Keratinocyte (primary cell): ENCODE results near the gene TM7SF3. TPM values are rescaled to one million over a fixed set of nuclear protein-coding genes. Genes with fewer than 3 reads are reported as not detected.

ENCODE experiments used
- DNase-seq: peaks from one replicate; pipeline ENCODE4 v3.0.0-alpha.2; 2011; ENCODE audit warnings: low read depth, missing footprints, low spot score
- FAIRE-seq: peaks from 2 replicates; lab custom pipeline; 2011; peaks lifted over from hg19 to GRCh38; lab: Jason Lieb, UNC
- H2AFZ ChIP-seq: 2 replicates; pipeline ENCODE4 v1.6.0; 2012; ENCODE audit warnings: low read length, control low read depth, inconsistent platforms; ENCODE audit not compliant: control insufficient read depth
- H3K27ac ChIP-seq: 2 replicates; pipeline ENCODE4 v1.5.1; 2011; ENCODE audit warnings: low read length; ENCODE audit not compliant: control insufficient read depth, insufficient read depth
- H3K27me3 ChIP-seq: 3 replicates; pipeline ENCODE4 v1.6.0; 2011; ENCODE audit warnings: low read length; ENCODE audit not compliant: control insufficient read depth, insufficient read depth; ENCODE audit errors: extremely low read depth
- H3K36me3 ChIP-seq, 2 experiments: 2 replicates in 1 of 2; 3 replicates in 1 of 2; pipeline ENCODE4 v1.5.1; 2011; ENCODE audit warnings: low read length in 2 of 2, mild to moderate bottlenecking in 1 of 2; ENCODE audit not compliant: control insufficient read depth in 2 of 2, insufficient read depth in 2 of 2; ENCODE audit errors: extremely low read depth in 1 of 2
- H3K4me1 ChIP-seq: 3 replicates; pipeline ENCODE4 v1.5.1; 2011; ENCODE audit warnings: low read length; ENCODE audit not compliant: control insufficient read depth, insufficient read depth; ENCODE audit errors: extremely low read depth
- H3K4me2 ChIP-seq: 3 replicates; pipeline ENCODE4 v1.6.0; 2011; ENCODE audit warnings: low read depth, low read length; ENCODE audit not compliant: control insufficient read depth, insufficient read depth; ENCODE audit errors: extremely low read depth
- H3K4me3 ChIP-seq, 3 experiments: fragments of 200-600 bp in 1 of 3; sonication (generic) in 1 of 3; 2 replicates in 2 of 3; 3 replicates in 1 of 3; pipeline ENCODE4 v1.5.1; 2011 to 2016; ENCODE audit warnings: low read length in 3 of 3, mild to moderate bottlenecking in 3 of 3, control low read depth in 2 of 3, inconsistent platforms in 1 of 3, low read depth in 1 of 3, mixed read lengths in 1 of 3, mixed run types in 1 of 3, moderate library complexity in 1 of 3; ENCODE audit not compliant: control insufficient read depth in 2 of 3, insufficient read depth in 2 of 3; ENCODE audit errors: extremely low read depth in 1 of 3
- H3K79me2 ChIP-seq: 2 replicates; pipeline ENCODE4 v1.6.0; 2012; ENCODE audit warnings: low read length; ENCODE audit not compliant: control insufficient read depth, insufficient read depth
- H3K9ac ChIP-seq: 3 replicates; pipeline ENCODE4 v1.6.0; 2011; ENCODE audit warnings: low read length; ENCODE audit not compliant: control insufficient read depth, insufficient read depth; ENCODE audit errors: extremely low read depth
- H3K9me1 ChIP-seq: 3 replicates; pipeline ENCODE4 v1.6.0; 2011; ENCODE audit warnings: low read length; ENCODE audit not compliant: control insufficient read depth, insufficient read depth; ENCODE audit errors: extremely low read depth
- H3K9me3 ChIP-seq: 2 replicates; pipeline ENCODE4 v1.5.1; 2012; ENCODE audit warnings: low read depth, low read length; ENCODE audit not compliant: control insufficient read depth
- H4K20me1 ChIP-seq: 3 replicates; pipeline ENCODE4 v1.6.0; 2011; ENCODE audit warnings: low read length; ENCODE audit not compliant: control insufficient read depth, insufficient read depth; ENCODE audit errors: extremely low read depth
- CTCF ChIP-seq, 3 experiments: IDR thresholded peaks in 1 of 3; conservative IDR thresholded peaks in 1 of 3; optimal IDR thresholded peaks in 1 of 3; 2 replicates in 2 of 3; 3 replicates in 1 of 3; pipeline versions ENCODE3 to v1.5.1; 2011; ENCODE audit warnings: low read length in 3 of 3, mild to moderate bottlenecking in 3 of 3, moderate library complexity in 2 of 3, control low read depth in 1 of 3, inconsistent platforms in 1 of 3; ENCODE audit not compliant: insufficient read depth in 2 of 3; ENCODE audit errors: extremely low read depth in 1 of 3
- EZH2 ChIP-seq: IDR thresholded peaks from one replicate; pipeline ENCODE4 v1.6.1; 2012; ENCODE audit warnings: inconsistent platforms, mild to moderate bottlenecking, low read length, moderate library complexity
- dilution Hi-C: fragments of 300-500 bp; cut with MboI; formaldehyde crosslinking; loops from one replicate; pipeline ENCODE4 v1.7.0; 2020; ENCODE audit warnings: low sequenced_read_pairs; ENCODE audit not compliant: extremely low pct_ligation_motif_present
- polyA plus RNA-seq, 5 experiments: library from polyadenylated mRNA; depleted of rRNA in 3 of 5; stranded (reverse) in 3 of 5; stranded (forward) in 1 of 5; unstranded in 1 of 5; fragments of >200 nt; gene quantifications; 1 replicate in 1 of 5; 2 replicates in 3 of 5; 3 replicates in 1 of 5; pipeline versions ENCODE4 v1.2.1 to v1.2.3, GENCODE V29; 2011 to 2012; ENCODE audit warnings: missing spikeins in 2 of 5, low read depth in 1 of 5, low replicate concordance in 1 of 5

TM7SF3 gene
- polyA plus RNA-seq, 1 donor (not counting 4 experiments of a cell fraction or from before 2014, with no cell fraction given), result 407 TPM

GRCh38 chr12:26929590-26929989, 84.6 kb downstream of the TM7SF3 start:
- H3K4me2 ChIP-seq, result no peak overlapping the region
- peaks cover 2% of the 10 kb centered on the region for H3K79me2 ChIP-seq
- H3K36me3 ChIP-seq, result peaks cover 4 to 19% of the 10 kb centered on the region in 2 experiments
- H3K27ac ChIP-seq, result no peak overlapping the region
- TF ChIP-seq EZH2, result no peak
- dilution Hi-C loops, result no loop called here
- DNase-seq (no peak), FAIRE-seq (no peak)
- H3K4me3 ChIP-seq, result no peak overlapping the region
- H4K20me1 ChIP-seq, result no peaks in the 10 kb centered on the region
- no peaks in the 10 kb centered on the region for H3K9me1 ChIP-seq
- H3K9ac ChIP-seq, result no peak overlapping the region
- H3K4me1 ChIP-seq, result no peaks in the 10 kb centered on the region
- H2AFZ ChIP-seq, result no peak overlapping the region
- no peaks in the 10 kb centered on the region for H3K27me3 ChIP-seq
- H3K9me3 ChIP-seq, result no peaks in the 10 kb centered on the region

GRCh38 chr12:26928661-26929060, 85.5 kb downstream of the TM7SF3 start:
- Histone ChIP-seq H3K79me2 (no peaks in the 10 kb centered on the region), H3K27me3 (no peaks in the 10 kb centered on the region), H3K4me3 (no peak overlapping the region), H3K9me3 (no peaks in the 10 kb centered on the region), H3K4me1 (no peaks in the 10 kb centered on the region), H3K9ac (no peak overlapping the region), H4K20me1 (no peaks in the 10 kb centered on the region), H3K27ac (no peak overlapping the region), H2AFZ (no peak overlapping the region), H3K9me1 (no peaks in the 10 kb centered on the region), H3K4me2 (no peak overlapping the region), H3K36me3 (peaks cover 6 to 23% of the 10 kb centered on the region in 2 experiments)
- TF ChIP-seq EZH2, result no peak
- no peak for TF ChIP-seq CTCF (optimal IDR thresholded peaks at IDR 0.05 in 1 of 3, IDR thresholded peaks at IDR 0.05 in 1 of 3, conservative IDR thresholded peaks at IDR 0.05 in 1 of 3; ENCODE audit: extremely low read depth in 1 of 3, insufficient read depth in 2 of 3, low read length in 3 of 3)
- DNase-seq (no peak), FAIRE-seq (no peak)
- dilution Hi-C loops, result no loop called here

Other genes with a start within 250 kb of the TM7SF3 start
- gene ITPR2, start 181.2 kb downstream of the TM7SF3 start, polyA plus RNA-seq, result 6.3 to 7.6 TPM (median 7.3 TPM) in 3 replicates
- gene INTS13, start 76.4 kb downstream of the TM7SF3 start, polyA plus RNA-seq, result 18.6 to 38.7 TPM (median 19.5 TPM) in 3 replicates
- gene FGFR1OP2, start 75.9 kb downstream of the TM7SF3 start, polyA plus RNA-seq, result 17.6 to 34.9 TPM (median 21.4 TPM) in 3 replicates
- 33.5 to 78.9 TPM (median 70.3 TPM) in 3 replicates for gene MED21, start 8.2 kb upstream of the TM7SF3 start, polyA plus RNA-seq
- not detected in 3 replicates for gene C12orf71, start 68.2 kb upstream of the TM7SF3 start, polyA plus RNA-seq
- gene STK38L, start 229.9 kb upstream of the TM7SF3 start, polyA plus RNA-seq, result 8.6 to 25.4 TPM (median 19.0 TPM) in 3 replicates